GM18517 (cell line): ENCODE results near the gene NCLN.
"Not testable (repeated sequence)": the region's sequence is repeated elsewhere in the genome, so short reads cannot be mapped to it uniquely, and the experiment has no call there.

Source experiments
- ATAC-seq: cut with Tn5 transposase; IDR thresholded peaks from one replicate; pipeline ENCODE4 v1.9.1; 2021; ENCODE audit warnings: mild to moderate bottlenecking, moderate library complexity; ENCODE audit not compliant: unreplicated experiment

NCLN gene

DNA sequence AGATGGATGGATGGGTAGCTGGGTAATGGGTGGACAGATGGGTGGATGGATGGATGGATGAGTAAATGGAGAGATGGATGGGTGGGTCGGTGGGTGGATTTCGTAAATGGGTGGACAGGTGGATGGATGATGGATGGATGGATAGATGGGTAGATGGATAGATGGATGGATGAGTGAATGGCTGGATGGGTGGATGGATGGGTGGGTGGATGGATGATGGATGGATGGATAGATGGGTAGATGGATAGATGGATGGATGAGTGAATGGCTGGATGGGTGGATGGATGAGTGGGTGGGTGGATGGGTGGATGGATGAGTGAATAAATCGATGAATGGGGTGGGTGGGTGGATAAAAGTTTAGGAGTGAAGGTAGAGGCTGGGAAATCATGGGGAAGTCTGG lies 31.3 kb upstream of the NCLN start:
- not testable (repeated sequence) for ATAC-seq

DNA sequence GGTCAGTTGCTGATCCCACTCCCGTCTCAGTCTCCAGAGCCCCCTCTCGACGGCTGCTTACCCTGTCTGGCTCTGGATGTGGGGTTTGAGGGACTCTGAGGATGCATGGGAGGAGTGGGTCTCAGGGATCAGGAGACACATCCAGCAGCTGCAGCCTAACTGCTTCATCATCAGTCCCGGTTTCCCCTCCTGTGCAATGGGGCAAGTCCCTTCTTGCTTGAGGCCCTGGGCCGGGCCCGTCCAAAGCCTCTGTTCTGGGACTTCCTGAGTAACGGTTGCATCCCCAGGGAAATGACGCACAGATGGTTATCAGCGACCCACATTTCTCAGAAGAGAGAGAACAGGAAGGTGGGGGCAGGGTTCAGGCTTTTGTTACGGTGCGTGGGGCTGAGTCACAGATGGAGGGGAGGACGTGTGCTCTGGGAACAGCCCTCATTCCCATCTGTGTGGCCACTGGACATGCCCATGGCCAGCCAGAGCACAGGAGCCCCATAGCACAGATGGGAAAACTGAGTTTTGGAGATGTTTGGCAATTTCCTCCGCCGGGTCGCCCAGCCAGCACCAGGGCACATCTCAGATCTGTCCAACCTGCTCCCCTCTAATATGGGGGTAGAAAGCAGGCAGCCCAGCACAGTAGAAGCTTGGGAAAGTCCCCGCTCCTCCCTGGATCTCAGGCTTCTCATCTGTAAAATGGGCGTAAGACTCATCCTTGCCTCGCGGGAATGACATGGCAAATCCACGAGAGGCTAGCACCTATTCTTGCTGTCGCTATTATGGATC lies 30.6 kb upstream of the NCLN start:
- ATAC-seq, result peak; percentile 63

DNA sequence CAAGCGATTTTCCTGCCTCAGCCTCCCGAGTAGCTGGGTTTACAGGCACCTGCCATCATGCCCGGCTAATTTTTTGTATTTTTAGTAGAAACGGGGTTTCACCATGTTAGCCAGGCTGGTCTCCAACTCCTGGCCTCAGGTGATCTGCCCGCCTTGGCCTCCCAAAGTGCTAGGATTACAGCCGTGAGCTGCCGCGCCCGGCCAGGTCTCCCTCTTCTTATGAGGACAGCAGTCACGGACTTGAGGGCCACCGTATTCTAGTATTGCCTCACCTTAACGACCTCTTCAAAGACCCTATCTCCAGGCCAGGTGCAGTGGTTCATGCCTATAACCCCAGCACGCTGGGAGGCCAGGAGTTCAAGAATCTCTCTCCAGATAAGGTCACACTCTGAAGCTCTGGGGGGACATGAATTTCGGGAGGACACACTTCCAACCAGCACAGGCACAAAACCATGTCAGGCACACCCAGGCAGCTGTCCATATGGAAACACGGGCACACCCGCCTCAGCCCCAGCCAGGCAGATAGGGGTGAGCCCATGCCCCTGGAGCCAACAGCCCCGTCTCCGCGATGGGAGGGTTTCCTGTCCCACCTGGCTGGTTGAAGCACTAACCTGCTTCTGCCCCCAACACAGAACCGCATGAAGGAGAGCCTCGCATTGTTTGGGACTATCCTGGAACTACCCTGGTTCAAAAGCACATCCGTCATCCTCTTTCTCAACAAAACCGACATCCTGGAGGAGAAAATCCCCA lies 28.5 kb upstream of the NCLN start:
- ATAC-seq, result no peak

DNA sequence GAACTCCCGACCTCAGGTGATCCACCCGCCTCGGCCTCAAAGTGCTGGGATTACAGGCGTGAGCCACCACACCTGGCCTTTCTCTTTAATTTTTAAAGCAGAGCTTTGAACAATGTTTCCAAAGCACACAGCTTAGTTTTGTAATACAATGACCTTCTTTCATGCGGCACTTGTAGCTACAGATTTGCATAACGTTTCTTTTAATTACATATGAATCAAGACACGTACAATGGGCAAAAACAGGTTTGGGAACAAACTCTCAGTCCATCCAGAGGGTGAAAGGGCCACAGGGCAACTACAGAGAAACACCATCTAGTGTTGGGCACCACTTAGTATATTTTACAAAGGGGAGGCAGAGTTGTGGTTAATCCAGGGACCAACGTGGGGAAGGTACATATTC lies 26.2 kb upstream of the NCLN start:
- ATAC-seq, result no peak

DNA sequence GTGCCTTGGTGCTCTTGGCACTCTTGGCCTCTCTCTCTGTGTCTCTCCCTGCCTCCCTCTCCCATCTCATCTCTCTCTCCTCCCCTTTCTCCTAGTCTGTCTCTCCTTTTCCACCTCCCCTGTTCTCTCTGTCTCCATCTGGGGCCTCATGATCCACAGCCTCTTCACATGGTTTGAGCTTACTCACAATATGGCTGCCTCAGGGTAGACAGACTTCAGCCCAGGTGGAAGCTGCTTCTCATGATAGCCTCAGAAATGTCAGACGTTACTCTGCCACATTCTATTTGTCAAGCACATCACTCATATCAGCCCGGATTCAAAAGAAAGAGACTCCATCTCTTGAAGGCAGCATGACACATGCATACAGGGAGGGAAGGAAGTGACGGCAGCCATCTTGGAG lies 25.5 kb upstream of the NCLN start:
- ATAC-seq, result no peak

DNA sequence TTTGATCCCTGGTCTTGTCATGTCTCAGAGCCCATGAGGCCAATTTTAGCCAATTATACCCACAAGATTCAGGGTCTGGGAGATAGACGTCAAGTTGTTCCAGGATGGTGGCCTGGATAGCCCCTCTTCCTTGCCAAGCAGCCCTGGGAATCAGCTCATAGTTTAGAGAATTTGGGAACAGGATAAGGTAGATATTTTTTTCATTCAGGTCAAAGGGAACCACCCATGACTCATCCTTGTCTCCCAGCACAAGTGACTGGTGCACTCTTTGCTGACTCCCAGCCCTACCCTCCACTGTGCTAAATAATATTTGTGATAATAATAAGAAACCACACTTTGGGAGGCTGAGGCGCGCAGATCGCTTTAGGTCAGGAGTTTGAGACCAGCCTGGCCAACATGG lies 24.3 kb upstream of the NCLN start:
- ATAC-seq, result no peak

DNA sequence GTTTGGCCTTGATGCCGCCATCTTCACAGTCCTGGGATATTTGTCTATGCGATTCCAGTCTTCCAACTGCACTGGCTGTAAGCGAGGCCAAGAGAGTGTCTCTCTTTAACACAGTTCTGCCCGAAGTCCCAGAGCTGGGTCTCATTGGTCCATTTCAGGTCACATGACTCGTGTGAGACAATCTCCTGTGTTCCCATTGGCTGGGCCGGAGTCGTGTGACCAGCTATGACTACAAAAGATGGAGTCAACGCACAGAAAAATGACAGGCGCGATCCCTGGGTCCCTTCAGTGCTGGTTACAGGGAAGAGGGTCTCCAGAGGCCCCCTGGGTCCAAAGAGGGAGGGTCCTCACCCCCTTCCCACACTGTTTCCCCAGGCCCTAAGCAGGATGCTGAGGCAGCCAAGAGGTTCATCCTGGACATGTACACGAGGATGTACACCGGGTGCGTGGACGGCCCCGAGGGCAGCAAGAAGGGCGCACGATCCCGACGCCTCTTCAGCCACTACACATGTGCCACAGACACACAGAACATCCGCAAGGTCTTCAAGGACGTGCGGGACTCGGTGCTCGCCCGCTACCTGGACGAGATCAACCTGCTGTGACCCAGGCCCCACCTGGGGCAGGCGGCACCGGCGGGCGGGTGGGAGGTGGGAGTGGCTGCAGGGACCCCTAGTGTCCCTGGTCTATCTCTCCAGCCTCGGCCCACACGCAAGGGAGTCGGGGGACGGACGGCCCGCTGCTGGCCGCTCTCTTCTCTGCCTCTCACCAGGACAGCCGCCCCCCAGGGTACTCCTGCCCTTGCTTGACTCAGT lies 23.1 kb upstream of the NCLN start:
- ATAC-seq, result no peak

DNA sequence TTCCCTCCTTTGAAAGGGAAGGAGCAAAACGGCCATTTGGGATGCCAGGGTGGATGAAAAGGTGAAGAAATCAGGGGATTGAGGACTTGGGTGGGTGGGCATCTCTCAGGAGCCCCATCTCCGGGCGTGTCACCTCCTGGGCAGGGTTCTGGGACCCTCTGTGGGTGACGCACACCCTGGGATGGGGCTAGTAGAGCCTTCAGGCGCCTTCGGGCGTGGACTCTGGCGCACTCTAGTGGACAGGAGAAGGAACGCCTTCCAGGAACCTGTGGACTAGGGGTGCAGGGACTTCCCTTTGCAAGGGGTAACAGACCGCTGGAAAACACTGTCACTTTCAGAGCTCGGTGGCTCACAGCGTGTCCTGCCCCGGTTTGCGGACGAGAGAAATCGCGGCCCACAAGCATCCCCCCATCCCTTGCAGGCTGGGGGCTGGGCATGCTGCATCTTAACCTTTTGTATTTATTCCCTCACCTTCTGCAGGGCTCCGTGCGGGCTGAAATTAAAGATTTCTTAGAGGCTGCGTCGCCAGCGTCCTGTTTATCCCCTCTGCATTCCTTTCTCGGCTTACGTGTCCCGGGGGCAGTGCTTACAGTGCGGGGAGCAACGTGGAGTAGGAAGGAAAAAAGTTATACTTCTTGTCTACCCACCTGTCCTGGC lies 22.4 kb upstream of the NCLN start:
- no peak for ATAC-seq

DNA sequence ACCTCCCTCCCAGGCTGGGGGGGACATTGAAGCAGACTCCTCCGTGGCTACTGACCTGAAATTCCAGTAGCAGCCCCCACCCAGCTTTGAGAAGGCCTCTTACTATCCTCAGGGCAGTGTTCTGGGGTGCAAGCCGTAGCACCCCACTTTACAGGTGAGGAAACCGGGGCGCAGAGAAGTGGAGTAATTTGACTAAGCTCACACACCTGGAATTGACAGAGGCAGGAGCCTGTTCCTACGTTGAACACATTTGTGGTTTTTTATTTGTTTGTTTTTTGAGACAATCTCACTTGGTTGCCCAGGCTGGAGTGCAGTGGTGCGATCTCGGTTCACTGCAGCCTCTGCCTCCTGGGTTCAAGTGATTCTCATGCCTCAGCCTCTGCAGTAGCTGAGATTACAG lies 21.8 kb upstream of the NCLN start:
- no peak for ATAC-seq

DNA sequence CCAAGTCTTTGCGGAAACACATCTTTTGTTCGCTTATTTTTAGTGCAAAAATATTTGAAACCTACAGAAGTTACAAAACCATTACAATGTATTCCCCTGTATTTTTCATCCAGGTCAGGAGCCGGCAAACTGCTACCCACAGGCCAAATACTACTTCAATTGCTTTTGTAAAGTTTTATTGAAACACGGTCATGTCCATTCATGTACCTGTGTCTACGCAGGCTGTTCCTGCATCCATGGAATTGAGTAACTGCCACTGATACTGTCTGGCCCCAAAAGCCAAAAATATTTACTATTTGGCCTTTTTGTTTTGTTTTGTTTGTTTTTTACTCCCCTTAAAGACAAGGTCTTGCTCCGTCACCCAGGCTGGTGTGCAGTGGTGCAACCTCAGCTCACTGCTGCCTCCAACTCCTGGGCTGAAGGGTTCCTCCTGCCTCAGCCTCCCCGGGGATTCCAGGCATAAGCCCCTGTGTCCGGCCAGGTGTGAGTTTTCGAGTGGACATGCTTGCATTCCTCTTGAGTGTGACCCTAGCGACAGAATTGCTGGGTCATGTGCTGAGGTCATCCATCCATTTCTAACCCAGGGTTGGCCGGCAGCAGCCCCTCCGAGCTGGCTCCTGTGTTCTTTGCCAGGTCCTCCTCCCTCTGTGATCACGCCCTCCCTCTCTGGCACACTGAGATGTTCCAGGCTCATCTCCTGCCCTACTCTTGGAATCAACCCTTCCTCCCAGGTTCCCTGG lies 18.0 kb upstream of the NCLN start:
- ATAC-seq, result no peak

DNA sequence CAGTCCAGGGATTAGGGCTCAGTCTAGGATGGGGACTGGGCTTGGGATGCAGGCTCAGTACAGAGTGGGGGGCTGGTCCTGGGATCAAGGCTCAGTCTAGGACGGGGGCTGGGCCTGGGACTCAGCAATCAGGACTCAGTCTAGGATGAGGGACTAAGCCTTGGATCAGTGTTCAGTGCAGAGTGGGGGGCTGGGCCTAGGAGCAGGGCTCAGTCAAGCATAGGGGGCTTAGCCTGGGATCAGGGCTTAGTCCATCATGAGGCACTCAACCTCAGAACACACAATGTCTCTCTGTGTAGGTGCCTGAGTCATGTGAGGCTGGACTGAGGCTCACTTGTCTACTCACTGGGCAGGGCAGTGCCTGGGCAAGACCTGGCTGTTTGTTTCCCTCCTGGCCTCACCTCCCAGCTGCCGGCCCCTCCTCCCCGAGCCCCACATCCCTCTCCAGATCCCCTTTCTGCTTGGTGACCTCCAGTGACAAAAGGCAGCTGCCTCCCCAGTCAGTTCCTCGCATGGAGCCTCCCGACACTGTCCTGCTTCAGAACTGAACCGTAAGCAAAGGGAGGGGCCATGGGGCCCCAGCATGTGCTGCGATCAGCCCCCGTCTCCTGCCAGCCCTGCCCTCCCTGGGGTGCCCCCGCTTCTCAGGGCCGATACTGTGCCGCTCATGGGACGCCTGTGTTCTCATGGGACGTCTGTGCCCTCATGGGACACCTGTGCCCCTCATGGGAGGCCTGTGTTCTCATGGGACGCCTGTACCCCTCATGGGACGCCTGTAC lies 13.6 kb upstream of the NCLN start:
- no peak for ATAC-seq

DNA sequence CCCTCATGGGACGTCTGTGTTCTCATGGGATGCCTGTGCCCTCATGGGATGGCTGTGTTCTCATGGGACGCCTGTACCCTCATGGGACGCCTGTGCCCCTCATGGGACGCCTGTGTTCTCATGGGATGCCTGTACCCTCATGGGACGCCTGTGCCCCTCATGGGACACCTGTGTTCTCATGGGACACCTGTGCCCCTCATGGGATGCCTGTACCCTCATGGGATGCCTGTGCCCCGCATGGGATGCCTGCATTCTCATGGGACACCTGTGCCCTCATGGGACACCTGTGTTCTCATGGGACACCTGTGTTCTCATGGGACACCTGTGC lies 13.1 kb upstream of the NCLN start:
- not testable (repeated sequence) for ATAC-seq

DNA sequence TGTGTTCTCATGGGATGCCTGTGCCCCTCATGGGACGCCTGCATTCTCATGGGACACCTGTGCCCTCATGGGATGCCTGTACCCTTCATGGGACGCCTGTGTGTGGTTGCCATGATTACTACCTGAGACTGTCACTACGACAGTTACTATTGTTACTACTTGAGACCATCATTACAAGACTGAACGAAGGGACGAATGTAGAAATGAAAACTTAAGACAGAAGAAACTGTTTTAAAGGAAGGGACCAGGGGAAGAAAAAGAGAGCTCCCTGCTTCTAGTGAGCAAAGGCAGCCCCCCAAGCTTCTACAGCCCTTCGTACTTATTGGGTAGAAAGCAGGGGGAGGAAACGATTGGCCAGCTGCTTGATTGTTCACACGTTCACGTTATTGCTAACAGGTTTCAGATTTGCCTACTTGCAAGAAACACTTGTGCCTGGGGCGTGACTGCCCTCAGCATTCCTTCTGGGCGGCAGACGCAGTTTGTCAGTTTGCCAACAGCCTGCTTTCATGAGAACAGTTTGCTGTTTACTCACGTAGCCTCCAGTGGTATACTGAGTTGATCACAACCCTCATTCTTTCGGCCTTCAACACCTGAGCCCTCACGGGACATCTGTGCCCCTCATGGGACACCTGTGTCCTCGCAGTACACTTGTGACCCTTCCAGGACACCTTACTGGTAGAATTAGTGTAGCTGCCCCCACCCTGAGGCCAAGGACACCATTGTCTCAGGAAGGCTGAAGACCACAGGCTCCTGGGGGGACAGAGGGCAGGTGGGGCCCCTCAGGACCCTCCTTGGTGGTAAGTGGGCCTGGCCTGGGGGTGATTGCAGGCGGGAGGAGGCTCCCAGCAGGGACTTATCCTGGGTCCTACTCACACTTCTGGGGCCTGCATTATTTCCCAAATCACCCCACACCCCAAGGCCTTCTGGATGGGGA lies 9.7 kb upstream of the NCLN start:
- ATAC-seq, result no peak

DNA sequence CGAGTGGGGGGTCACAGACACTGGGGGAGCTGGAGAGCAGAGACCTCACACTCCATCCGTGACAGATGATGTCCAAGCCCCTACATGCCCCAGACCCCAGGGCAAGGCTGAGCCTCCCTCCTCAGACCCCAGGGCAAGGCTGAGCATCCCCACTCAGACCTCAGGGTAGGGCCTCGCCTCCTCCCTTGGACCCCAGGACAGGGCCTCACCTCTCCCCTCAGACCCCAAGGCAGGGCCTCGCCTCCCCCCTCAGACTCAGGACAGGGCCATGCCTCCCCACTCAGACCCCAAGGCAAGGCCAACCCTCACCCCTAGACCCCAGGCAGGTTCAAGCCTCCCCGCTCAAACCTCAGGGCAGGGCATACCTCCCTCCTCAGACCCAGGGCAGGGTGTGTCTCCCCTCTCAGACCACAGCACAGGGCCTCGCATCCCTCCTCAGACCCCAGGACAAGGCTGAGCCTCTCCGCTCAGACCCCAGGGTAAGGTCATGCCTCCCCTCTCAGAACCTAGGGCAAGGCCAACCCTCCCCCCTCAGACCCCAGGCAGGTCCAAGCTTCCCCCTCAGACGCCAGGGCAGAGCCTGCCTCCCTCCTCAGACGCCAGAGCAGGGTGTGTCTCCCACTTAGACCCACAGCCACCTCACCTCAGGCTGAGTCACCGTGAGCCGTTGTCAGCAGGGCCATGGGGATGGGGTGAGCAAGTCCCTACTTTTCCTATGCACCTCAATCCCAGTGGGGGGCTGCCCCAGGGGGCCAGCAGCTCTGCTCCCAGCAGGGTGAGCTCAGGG lies 8.8 kb upstream of the NCLN start:
- no peak for ATAC-seq

DNA sequence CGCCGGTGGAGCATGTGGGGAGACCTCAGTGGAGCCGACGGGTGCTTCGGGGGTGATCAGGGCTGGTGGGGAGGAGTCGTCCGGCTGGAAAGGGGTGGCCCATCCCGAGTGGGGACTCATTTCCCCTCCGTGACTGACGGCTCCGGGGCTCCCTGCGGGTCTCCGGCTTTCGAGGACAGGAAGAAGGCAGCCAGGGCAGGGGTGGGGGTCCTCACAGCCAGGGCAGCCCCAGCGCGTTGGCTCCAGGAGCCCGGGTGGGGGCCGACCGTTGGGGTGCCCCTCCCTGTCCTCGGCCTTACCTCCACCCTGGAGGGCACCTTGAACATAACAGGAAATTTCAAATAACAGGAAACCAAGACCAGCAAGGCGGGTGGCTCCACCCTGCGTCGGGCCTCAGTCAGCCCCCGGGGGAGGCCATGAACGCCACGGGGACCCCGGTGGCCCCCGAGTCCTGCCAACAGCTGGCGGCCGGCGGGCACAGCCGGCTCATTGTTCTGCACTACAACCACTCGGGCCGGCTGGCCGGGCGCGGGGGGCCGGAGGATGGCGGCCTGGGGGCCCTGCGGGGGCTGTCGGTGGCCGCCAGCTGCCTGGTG lies 7.3 kb upstream of the NCLN start, which contains the start of gene S1PR4:
Gene S1PR4 (plus strand): TSS at position 393 of the 596 bp plus-strand sequence. CDS start 24 bp downstream, at position 417.
- ATAC-seq, result peak; percentile 51

DNA sequence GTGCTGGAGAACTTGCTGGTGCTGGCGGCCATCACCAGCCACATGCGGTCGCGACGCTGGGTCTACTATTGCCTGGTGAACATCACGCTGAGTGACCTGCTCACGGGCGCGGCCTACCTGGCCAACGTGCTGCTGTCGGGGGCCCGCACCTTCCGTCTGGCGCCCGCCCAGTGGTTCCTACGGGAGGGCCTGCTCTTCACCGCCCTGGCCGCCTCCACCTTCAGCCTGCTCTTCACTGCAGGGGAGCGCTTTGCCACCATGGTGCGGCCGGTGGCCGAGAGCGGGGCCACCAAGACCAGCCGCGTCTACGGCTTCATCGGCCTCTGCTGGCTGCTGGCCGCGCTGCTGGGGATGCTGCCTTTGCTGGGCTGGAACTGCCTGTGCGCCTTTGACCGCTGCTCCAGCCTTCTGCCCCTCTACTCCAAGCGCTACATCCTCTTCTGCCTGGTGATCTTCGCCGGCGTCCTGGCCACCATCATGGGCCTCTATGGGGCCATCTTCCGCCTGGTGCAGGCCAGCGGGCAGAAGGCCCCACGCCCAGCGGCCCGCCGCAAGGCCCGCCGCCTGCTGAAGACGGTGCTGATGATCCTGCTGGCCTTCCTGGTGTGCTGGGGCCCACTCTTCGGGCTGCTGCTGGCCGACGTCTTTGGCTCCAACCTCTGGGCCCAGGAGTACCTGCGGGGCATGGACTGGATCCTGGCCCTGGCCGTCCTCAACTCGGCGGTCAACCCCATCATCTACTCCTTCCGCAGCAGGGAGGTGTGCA lies 6.6 kb upstream of the NCLN start:
- peak; percentile 19 for ATAC-seq
